Measurements from ENCODE around the gene GFOD2. TPM values are rescaled to one million over a fixed set of nuclear protein-coding genes. Genes with fewer than 3 reads are reported as not detected.

GFOD2 gene
- total RNA-seq, 1 donor from 2014 or later, result 33.8 TPM

- ATAC-seq, result no peak
- DNase-seq (ENCODE audit: low spot score), result no peak
Observed at GRCh38 chr16:67733734-67734470, 14.8 kb upstream of the GFOD2 start.

- ATAC-seq (no peak), DNase-seq (ENCODE audit: low spot score) (no peak)
Observed at GRCh38 chr16:67731753-67732095, 12.6 kb upstream of the GFOD2 start.

- no peak for ATAC-seq
- DNase-seq (ENCODE audit: low spot score), result no peak
Observed at GRCh38 chr16:67731071-67731752, 12.1 kb upstream of the GFOD2 start.

- DNase-seq (ENCODE audit: low spot score) (no peak), ATAC-seq (no peak)
Observed at GRCh38 chr16:67730326-67730725, 11.2 kb upstream of the GFOD2 start.

GRCh38 chr16:67729636-67730248 is 10.6 kb upstream of the GFOD2 start:
- ATAC-seq, result no peak

GRCh38 chr16:67727521-67728485 is 8.7 kb upstream of the GFOD2 start:
- ATAC-seq (no peak), DNase-seq (ENCODE audit: low spot score) (no peak)

More at GRCh38 chr16:67729636-67730248, 10.6 kb upstream of the GFOD2 start:
- no peak for DNase-seq (ENCODE audit: low spot score)

- peak; percentile 98 for DNase-seq (ENCODE audit: low spot score)
Observed at GRCh38 chr16:67726106-67727034, 7.3 kb upstream of the GFOD2 start.

GRCh38 chr16:67723911-67724305 is 4.8 kb upstream of the GFOD2 start:
- ATAC-seq, result no peak
- no peak for DNase-seq (ENCODE audit: low spot score)

More at GRCh38 chr16:67726106-67727034, 7.3 kb upstream of the GFOD2 start:
- peak; percentile 84 for ATAC-seq

- ATAC-seq, result no peak
- no peak for DNase-seq (ENCODE audit: low spot score)
Observed at GRCh38 chr16:67723151-67723910, 4.2 kb upstream of the GFOD2 start.

GRCh38 chr16:67720236-67720635 is 1.1 kb upstream of the GFOD2 start:
- ATAC-seq, result peak; percentile 2
- no peak for DNase-seq (ENCODE audit: low spot score)

GRCh38 chr16:67719778-67720144 is 645 bp upstream of the GFOD2 start:
- ATAC-seq (peak; percentile 70), DNase-seq (ENCODE audit: low spot score) (peak; percentile 63)

- no peak for DNase-seq (ENCODE audit: low spot score)
- ATAC-seq, result no peak
Observed at GRCh38 chr16:67718668-67719047, 458 bp downstream of the GFOD2 start.

GRCh38 chr16:67716097-67716496 is 3.0 kb downstream of the GFOD2 start:
- ATAC-seq (peak; percentile 35), DNase-seq (ENCODE audit: low spot score) (no peak)

GRCh38 chr16:67714522-67714921 is 4.6 kb downstream of the GFOD2 start:
- no peak for DNase-seq (ENCODE audit: low spot score)
- ATAC-seq, result no peak

GRCh38 chr16:67713647-67714273 is 5.4 kb downstream of the GFOD2 start:
- DNase-seq (ENCODE audit: low spot score) (no peak), ATAC-seq (peak; percentile 14)

GRCh38 chr16:67710607-67711006 is 8.5 kb downstream of the GFOD2 start:
- no peak for DNase-seq (ENCODE audit: low spot score)
- ATAC-seq, result no peak

- DNase-seq (ENCODE audit: low spot score) (no peak), ATAC-seq (peak; percentile 60)
Observed at GRCh38 chr16:67709050-67709449, 10.1 kb downstream of the GFOD2 start.

GRCh38 chr16:67708368-67708771 is 10.7 kb downstream of the GFOD2 start:
- ATAC-seq, result peak; percentile 69
- no peak for DNase-seq (ENCODE audit: low spot score)

- no peak for ATAC-seq
- DNase-seq (ENCODE audit: low spot score), result no peak
Observed at GRCh38 chr16:67707790-67708189, 11.3 kb downstream of the GFOD2 start.

All from left lobe of liver (tissue), 2 donors.